Panc1 (cell line): Measurements from ENCODE around the gene PLXND1.

ENCODE experiments used
- CTCF ChIP-seq: fragments of 450-650 bp; IDR thresholded peaks from 2 replicates; pipeline ENCODE4 v1.5.1; 2017; ENCODE audit warnings: mild to moderate bottlenecking
- POLR2AphosphoS5 ChIP-seq: IDR thresholded peaks from 2 replicates; pipeline ENCODE4 v1.6.1; 2012; ENCODE audit warnings: mild to moderate bottlenecking, low read depth, low read length, moderate library complexity
- REST ChIP-seq, 2 experiments: IDR thresholded peaks; 2 replicates each; pipeline ENCODE4 v1.6.1; 2011 to 2012; ENCODE audit warnings: low read depth in 2 of 2, control low read depth in 1 of 2, low read length in 1 of 2, mild to moderate bottlenecking in 1 of 2, moderate library complexity in 1 of 2; ENCODE audit not compliant: insufficient read depth in 1 of 2
- SIN3A ChIP-seq: IDR thresholded peaks from 2 replicates; pipeline ENCODE4 v1.6.1; 2012; ENCODE audit warnings: low read depth, mild to moderate bottlenecking, low read length, moderate library complexity, borderline replicate concordance; ENCODE audit not compliant: insufficient read depth

GRCh38 chr3:129592381-129593131, 13.9 kb downstream of the PLXND1 start:
- TF ChIP-seq CTCF (no peak), POLR2AphosphoS5 (no peak; the same call in 1 of the 2 replicates), REST (IDR thresholded peaks at IDR 0.05; ENCODE audit: insufficient read depth in 1 of 2, low read depth in 2 of 2, low read length in 1 of 2) (no peak), SIN3A (no peak)
